Caco-2 (cell line): ENCODE data around the gene PLEKHM1. TPM values are rescaled to one million over a fixed set of nuclear protein-coding genes. Genes with fewer than 3 reads are reported as not detected.
"Not testable (repeated sequence)": the region's sequence is repeated elsewhere in the genome, so short reads cannot be mapped to it uniquely, and the experiment has no call there.

Experiments used
- BruUV-seq: library from RNA; stranded (reverse); fragments of 400-500 nt; replicated peaks from 2 replicates; lab custom pipeline; 2021; lab: Mats Ljungman, UMichigan
- CTCF ChIA-PET: fragments of 300-600 bp; sonication (Branson Sonifier 250); formaldehyde crosslinking; loops from one replicate; lab custom pipeline; 2022; ENCODE audit warnings: antibody characterized with exemption; lab: Charles Lee
- POLR2A ChIA-PET: fragments of 300-600 bp; sonication (Branson Sonifier 250); formaldehyde crosslinking; loops from one replicate; lab custom pipeline; 2022; ENCODE audit warnings: antibody characterized with exemption; lab: Charles Lee
- DNase-seq, 2 experiments: peaks; one replicate each; pipeline versions ENCODE4 v3.0.0 to v3.0.0-alpha.2; 2020 to 2022
- H3K27me3 ChIP-seq: replicated peaks from 2 replicates; pipeline ENCODE4 v1.6.0; 2011; ENCODE audit warnings: low read length; ENCODE audit not compliant: control insufficient read depth, insufficient read depth
- H3K36me3 ChIP-seq: 2 replicates; pipeline ENCODE4 v1.5.1; 2011; ENCODE audit warnings: low read length; ENCODE audit not compliant: control insufficient read depth, insufficient read depth
- H3K4me1 ChIP-seq: fragments of 250-450 bp; sonication (Bioruptor Pico); 2 replicates; pipeline ENCODE4 v1.5.1; 2020; ENCODE audit warnings: mild to moderate bottlenecking
- H3K4me3 ChIP-seq: 2 replicates; pipeline ENCODE4 v1.5.1; 2011; ENCODE audit warnings: low read depth, mild to moderate bottlenecking, control low read depth, low read length
- H3K9me3 ChIP-seq: fragments of 250-450 bp; sonication (Bioruptor Pico); 2 replicates; pipeline ENCODE4 v1.5.1; 2020; ENCODE audit warnings: mild to moderate bottlenecking, moderate library complexity
- H3K27ac Mint-ChIP-seq: one replicate; pipeline ENCODE4 v1.8.0; 2022; ENCODE audit warnings: mixed read lengths; ENCODE audit not compliant: unreplicated experiment
- H3K27me3 Mint-ChIP-seq: one replicate; pipeline ENCODE4 v1.8.0; 2022; ENCODE audit warnings: mixed read lengths; ENCODE audit not compliant: insufficient read depth, unreplicated experiment
- H3K36me3 Mint-ChIP-seq: one replicate; pipeline ENCODE4 v1.8.0; 2022; ENCODE audit warnings: mild to moderate bottlenecking, mixed read lengths; ENCODE audit not compliant: insufficient read depth, unreplicated experiment
- H3K4me1 Mint-ChIP-seq: one replicate; pipeline ENCODE4 v1.8.0; 2022; ENCODE audit warnings: low read depth, mixed read lengths; ENCODE audit not compliant: unreplicated experiment
- H3K4me3 Mint-ChIP-seq: one replicate; pipeline ENCODE4 v1.8.0; 2022; ENCODE audit warnings: mild to moderate bottlenecking, moderate library complexity, mixed read lengths; ENCODE audit not compliant: unreplicated experiment
- H3K9me3 Mint-ChIP-seq: one replicate; pipeline ENCODE4 v1.8.0; 2022; ENCODE audit warnings: mixed read lengths; ENCODE audit not compliant: unreplicated experiment
- intact Hi-C: fragments of 100-400 bp; cut with micrococcal nuclease; formaldehyde crosslinking; loops from one replicate; pipeline ENCODE4 v1.10.0; 2022; ENCODE audit not compliant: unreplicated experiment
- total RNA-seq: library from RNA; stranded (reverse); gene quantifications from 2 replicates; pipeline ENCODE4 v1.2.3, GENCODE V29; 2022
- TF ChIP-seq, protein P1 (sequence below), 2 experiments: fragments of 200-600 bp in 1 of 2; IDR thresholded peaks; 1 replicate in 1 of 2; 2 replicates in 1 of 2; pipeline versions ENCODE4 v1.5.1 to v1.8.0; 2011 to 2022; ENCODE audit warnings: antibody characterized with exemption in 1 of 2, control low read depth in 1 of 2, inconsistent platforms in 1 of 2, low read depth in 1 of 2, low read length in 1 of 2, mild to moderate bottlenecking in 1 of 2, moderate library complexity in 1 of 2; ENCODE audit not compliant: insufficient read depth in 1 of 2, severe bottlenecking in 1 of 2, unreplicated experiment in 1 of 2

The PLEKHM1 gene
- total RNA-seq, 1 experiment from 2014 or later = 30.4 TPM

GRCh38 chr17:45443371-45444260 is 46.9 kb downstream of the PLEKHM1 start:
- H3K9me3 ChIP-seq, H3K4me1 ChIP-seq, H3K4me3 Mint-ChIP-seq, H3K4me3 ChIP-seq, POLR2A ChIA-PET, H3K27ac Mint-ChIP-seq, H3K9me3 Mint-ChIP-seq, intact Hi-C loops, H3K36me3 Mint-ChIP-seq, H3K27me3 ChIP-seq, H3K36me3 ChIP-seq, CTCF ChIA-PET, BruUV-seq, H3K27me3 Mint-ChIP-seq, DNase-seq: not testable (repeated sequence)
- H3K4me1 Mint-ChIP-seq = peaks cover 18% of the 10 kb centered on the region

- Mint-ChIP-seq H3K4me3 (no peak overlapping the region), H3K27me3 (no peaks in the 10 kb centered on the region), H3K27ac (no peak overlapping the region), H3K4me1 (peaks cover 8% of the 10 kb centered on the region), H3K9me3 (no peaks in the 10 kb centered on the region), H3K36me3 (peaks cover 4% of the 10 kb centered on the region)
- Histone ChIP-seq H3K36me3 (no peaks in the 10 kb centered on the region), H3K4me1 (peaks cover 5% of the 10 kb centered on the region; the same call in 1 of the 2 replicates), H3K27me3 (no peaks in the 10 kb centered on the region), H3K9me3 (no peaks in the 10 kb centered on the region), H3K4me3 (no peak overlapping the region)
- TF ChIP-seq, protein P1, sequence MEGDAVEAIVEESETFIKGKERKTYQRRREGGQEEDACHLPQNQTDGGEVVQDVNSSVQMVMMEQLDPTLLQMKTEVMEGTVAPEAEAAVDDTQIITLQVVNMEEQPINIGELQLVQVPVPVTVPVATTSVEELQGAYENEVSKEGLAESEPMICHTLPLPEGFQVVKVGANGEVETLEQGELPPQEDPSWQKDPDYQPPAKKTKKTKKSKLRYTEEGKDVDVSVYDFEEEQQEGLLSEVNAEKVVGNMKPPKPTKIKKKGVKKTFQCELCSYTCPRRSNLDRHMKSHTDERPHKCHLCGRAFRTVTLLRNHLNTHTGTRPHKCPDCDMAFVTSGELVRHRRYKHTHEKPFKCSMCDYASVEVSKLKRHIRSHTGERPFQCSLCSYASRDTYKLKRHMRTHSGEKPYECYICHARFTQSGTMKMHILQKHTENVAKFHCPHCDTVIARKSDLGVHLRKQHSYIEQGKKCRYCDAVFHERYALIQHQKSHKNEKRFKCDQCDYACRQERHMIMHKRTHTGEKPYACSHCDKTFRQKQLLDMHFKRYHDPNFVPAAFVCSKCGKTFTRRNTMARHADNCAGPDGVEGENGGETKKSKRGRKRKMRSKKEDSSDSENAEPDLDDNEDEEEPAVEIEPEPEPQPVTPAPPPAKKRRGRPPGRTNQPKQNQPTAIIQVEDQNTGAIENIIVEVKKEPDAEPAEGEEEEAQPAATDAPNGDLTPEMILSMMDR (IDR thresholded peaks at IDR 0.05; ENCODE audit: insufficient read depth in 1 of 2, low read depth in 1 of 2, low read length in 1 of 2, severe bottlenecking in 1 of 2, unreplicated experiment in 1 of 2) = no peak
- DNase-seq = peak in 1 of 2 experiments; percentile 21
- ChIA-PET POLR2A (interaction anchor here (1.3 kb wide), 1 partner anchor 124 kb away, joined by 4 read pairs; the partner anchor contains the start of gene MAP3K14), CTCF (no interaction called here)
- BruUV-seq = no TSS peak
- intact Hi-C loops = no loop called here
Measured at GRCh38 chr17:45441526-45442310, 48.8 kb downstream of the PLEKHM1 start.

DNA sequence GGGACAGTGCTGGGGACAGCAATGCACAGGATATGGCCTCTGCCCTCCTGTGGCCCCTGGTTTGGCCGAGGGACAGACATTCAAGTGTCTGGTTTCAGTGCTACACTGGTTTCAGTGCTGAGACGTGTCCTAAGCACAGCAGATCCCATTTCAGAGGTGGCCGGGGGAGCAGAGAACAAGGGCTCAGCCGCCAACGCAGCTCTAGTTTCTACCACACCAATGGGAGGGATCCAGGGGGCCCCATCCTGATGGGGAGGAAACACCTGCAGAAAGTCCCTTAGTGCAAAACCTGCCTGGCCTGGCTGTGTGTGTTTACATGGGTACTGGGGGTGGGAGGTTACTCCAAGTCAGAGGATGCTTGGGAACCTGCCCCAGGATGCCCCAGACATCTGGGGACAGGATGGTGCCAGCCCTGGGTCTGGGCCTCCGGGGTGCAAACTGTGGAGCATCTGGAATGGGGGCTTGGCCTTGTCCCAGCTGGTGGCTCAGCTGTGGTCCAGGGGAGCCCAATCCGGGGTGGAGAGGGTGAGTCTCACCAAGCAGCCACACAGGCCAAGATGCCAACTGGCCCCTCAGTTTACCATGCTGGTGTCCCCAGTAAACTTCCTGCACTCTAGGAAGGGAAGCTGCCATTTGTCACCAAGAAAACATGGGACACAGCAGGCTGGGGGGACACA is 49.5 kb downstream of the PLEKHM1 start:
- H3K4me1 ChIP-seq, BruUV-seq, H3K4me1 Mint-ChIP-seq, intact Hi-C loops, H3K27me3 ChIP-seq, H3K9me3 Mint-ChIP-seq, H3K27ac Mint-ChIP-seq, H3K27me3 Mint-ChIP-seq, H3K4me3 ChIP-seq, H3K4me3 Mint-ChIP-seq, H3K36me3 ChIP-seq, H3K36me3 Mint-ChIP-seq, H3K9me3 ChIP-seq: not testable (repeated sequence)
- POLR2A ChIA-PET = interaction anchor here (1.3 kb wide), 1 partner anchor 124 kb away, joined by 4 read pairs; the partner anchor contains the start of gene MAP3K14
- peak in 1 of 2 experiments; percentile 14 for DNase-seq
- CTCF ChIA-PET = interaction anchor here (1.0 kb wide), 1 partner anchor 16 kb away, joined by 3 read pairs; no protein-coding TSS in a partner anchor
